Tibial nerve (tissue), 4 donors: ENCODE measurements around the gene PPFIBP2. TPM values are rescaled to one million over a fixed set of nuclear protein-coding genes. Genes with fewer than 3 reads are reported as not detected.
A peak's percentile ranks its signal among the peaks of the same experiment; 100 is the strongest.

Experiments used
- DNase-seq, 2 donors: peaks; one replicate each; pipeline ENCODE4 v3.0.0-alpha.2; 2019; ENCODE audit warnings: low spot score in 2 of 2
- H3K27ac ChIP-seq, 4 donors: fragments of 200-600 bp; sonication (generic) in 3 of 4; one replicate each; pipeline ENCODE4 v1.5.1; 2017 to 2019; ENCODE audit warnings: mild to moderate bottlenecking in 1 of 4
- H3K27me3 ChIP-seq, 2 donors: fragments of 200-600 bp; sonication (generic) in 1 of 2; one replicate each; pipeline versions ENCODE4 v1.5.1 to v1.6.0; 2017 to 2019
- H3K36me3 ChIP-seq, 3 donors: fragments of 200-600 bp; sonication (generic); one replicate each; pipeline ENCODE4 v1.5.1; 2018 to 2019
- H3K4me1 ChIP-seq, 4 donors: fragments of 200-600 bp; sonication (generic) in 3 of 4; one replicate each; pipeline ENCODE4 v1.5.1; 2017 to 2019
- H3K4me3 ChIP-seq, 4 donors: fragments of 200-600 bp; sonication (generic) in 3 of 4; one replicate each; pipeline ENCODE4 v1.5.1; 2017 to 2019; ENCODE audit warnings: mild to moderate bottlenecking in 1 of 4, moderate library complexity in 1 of 4
- H3K9me3 ChIP-seq, 4 donors: fragments of 200-600 bp; sonication (generic) in 3 of 4; one replicate each; pipeline ENCODE4 v1.5.1; 2017 to 2019
- CTCF ChIP-seq, 5 experiments: fragments of 200-600 bp in 3 of 5; fragments of 450-650 bp in 2 of 5; sonication (generic) in 3 of 5; IDR thresholded peaks; one replicate each; pipeline ENCODE4 v1.5.1; 2016 to 2019; ENCODE audit warnings: antibody characterized with exemption in 5 of 5, mild to moderate bottlenecking in 3 of 5, moderate library complexity in 2 of 5
- EP300 ChIP-seq, 2 donors: sonication (generic); formaldehyde crosslinking; IDR thresholded peaks; one replicate each; pipeline ENCODE4 v1.6.1; 2017; ENCODE audit warnings: antibody characterized with exemption in 2 of 2, mild to moderate bottlenecking in 1 of 2
- POLR2A ChIP-seq, 2 donors: fragments of 450-650 bp; IDR thresholded peaks; one replicate each; pipeline ENCODE4 v1.6.1; 2017; ENCODE audit warnings: antibody characterized with exemption in 2 of 2, mild to moderate bottlenecking in 2 of 2, moderate library complexity in 2 of 2
- WGBS, 2 donors: methylation state at CpG; one replicate each; pipeline ENCODE4 v1.1.5; 2018; 5-methylcytosine and 5-hydroxymethylcytosine counted together
- total RNA-seq, 4 donors: library from RNA; depleted of rRNA; stranded (reverse); fragments of >200 nt; gene quantifications; one replicate each; pipeline ENCODE4 v1.1.0, GENCODE V29; 2016

The PPFIBP2 gene
- total RNA-seq, 4 donors from 2014 or later = 19.8 to 110 (median 29.2) TPM

- TF ChIP-seq EP300 (IDR thresholded peaks at IDR 0.05) (peak in 1 of 2 donors; percentile 12), POLR2A (IDR thresholded peaks at IDR 0.05) (no peak)
- Histone ChIP-seq H3K27me3 (no peaks in the 10 kb centered on the region), H3K36me3 (peaks cover 0 to 47% (median 0%) of the 10 kb centered on the region in 3 donors), H3K4me3 (no peak overlapping the region), H3K27ac (peak overlapping the region; percentile 46 to 96 (median 78)), H3K4me1 (peaks cover 0 to 57% (median 14%) of the 10 kb centered on the region in 4 donors), H3K9me3 (no peaks in the 10 kb centered on the region)
- no peak for DNase-seq
- WGBS, 2 donors = 83 to 84% methylated on average over 2 of the region's 2 CpGs
These were observed 153.7 kb downstream of the PPFIBP2 start for GRCh38 chr11:7667460-7667859.

- Histone ChIP-seq H3K4me1 (peaks cover 0 to 67% (median 17%) of the 10 kb centered on the region in 4 donors), H3K27me3 (no peaks in the 10 kb centered on the region), H3K27ac (peak overlapping the region; percentile 46 to 96 (median 78)), H3K36me3 (peaks cover 0 to 44% (median 0%) of the 10 kb centered on the region in 3 donors), H3K4me3 (no peak overlapping the region), H3K9me3 (no peaks in the 10 kb centered on the region)
- WGBS, 2 donors = 31 to 36% methylated on average over 7 of the region's 7 CpGs
- TF ChIP-seq CTCF (IDR thresholded peaks at IDR 0.05) (no peak), EP300 (IDR thresholded peaks at IDR 0.05) (no peak), POLR2A (IDR thresholded peaks at IDR 0.05) (no peak)
- no peak for DNase-seq
These were observed 154.7 kb downstream of the PPFIBP2 start for GRCh38 chr11:7668464-7668863.

GRCh38 chr11:7668911-7669310 is 155.1 kb downstream of the PPFIBP2 start:
- H3K9me3 ChIP-seq = no peaks in the 10 kb centered on the region
- peaks cover 0 to 71% (median 18%) of the 10 kb centered on the region in 4 donors for H3K4me1 ChIP-seq
- no peak overlapping the region for H3K4me3 ChIP-seq
- H3K36me3 ChIP-seq = peaks cover 0 to 42% (median 0%) of the 10 kb centered on the region in 3 donors
- no peak for DNase-seq
- peak overlapping the region; percentile 46 to 96 (median 78) for H3K27ac ChIP-seq
- peak in 1 of 2 donors; percentile 69 for TF ChIP-seq EP300 (IDR thresholded peaks at IDR 0.05)
- peak in 1 of 2 donors; percentile 12 for TF ChIP-seq POLR2A (IDR thresholded peaks at IDR 0.05)
- no peak for TF ChIP-seq CTCF (IDR thresholded peaks at IDR 0.05)
- H3K27me3 ChIP-seq = no peaks in the 10 kb centered on the region
- WGBS, 2 donors = 37 to 58% methylated on average over 5 of the region's 5 CpGs

GRCh38 chr11:7670641-7671040 is 156.8 kb downstream of the PPFIBP2 start:
- Histone ChIP-seq H3K9me3 (no peaks in the 10 kb centered on the region), H3K27me3 (no peaks in the 10 kb centered on the region), H3K4me3 (no peak overlapping the region), H3K36me3 (peaks cover 0 to 25% (median 0%) of the 10 kb centered on the region in 3 donors), H3K4me1 (peaks cover 0 to 78% (median 19%) of the 10 kb centered on the region in 4 donors), H3K27ac (peak overlapping the region in 2 of 4 donors; percentile 94 to 96)
- no peak for DNase-seq
- TF ChIP-seq EP300 (IDR thresholded peaks at IDR 0.05) = no peak
- TF ChIP-seq POLR2A (IDR thresholded peaks at IDR 0.05) = no peak
- no peak for TF ChIP-seq CTCF (IDR thresholded peaks at IDR 0.05)
- WGBS, 2 donors = 65 to 66% methylated on average over 4 of the region's 4 CpGs

GRCh38 chr11:7671347-7672215 is 157.8 kb downstream of the PPFIBP2 start:
- Histone ChIP-seq H3K27me3 (no peaks in the 10 kb centered on the region), H3K4me1 (peaks cover 0 to 75% (median 18%) of the 10 kb centered on the region in 4 donors), H3K9me3 (no peaks in the 10 kb centered on the region), H3K36me3 (peaks cover 0 to 16% (median 0%) of the 10 kb centered on the region in 3 donors), H3K4me3 (no peak overlapping the region), H3K27ac (peak overlapping the region; percentile 82 to 96 (median 89))
- DNase-seq = no peak
- WGBS, 2 donors = 78 to 89% methylated on average over 10 of the region's 10 CpGs
- no peak for TF ChIP-seq POLR2A (IDR thresholded peaks at IDR 0.05)
- TF ChIP-seq EP300 (IDR thresholded peaks at IDR 0.05) = no peak
- no peak for TF ChIP-seq CTCF (IDR thresholded peaks at IDR 0.05)
